GM12865 (cell line): ENCODE measurements around the gene LGALS13.
A peak's percentile ranks its signal among the peaks of the same experiment; 100 is the strongest.

Source experiments
- DNase-seq: peaks from one replicate; pipeline ENCODE4 v3.0.0; 2010; ENCODE audit warnings: low read depth
- H3K4me3 ChIP-seq: 2 replicates; pipeline ENCODE4 v1.5.1; 2011; ENCODE audit warnings: mild to moderate bottlenecking, low read depth, low read length, control low read depth
- TF ChIP-seq, protein P1 (sequence below): IDR thresholded peaks from 2 replicates; pipeline ENCODE4 v1.5.1; 2011; ENCODE audit warnings: low read length, control low read depth, low read depth, inconsistent platforms; ENCODE audit not compliant: insufficient read depth; ENCODE audit errors: missing control alignments

LGALS13 gene

DNA sequence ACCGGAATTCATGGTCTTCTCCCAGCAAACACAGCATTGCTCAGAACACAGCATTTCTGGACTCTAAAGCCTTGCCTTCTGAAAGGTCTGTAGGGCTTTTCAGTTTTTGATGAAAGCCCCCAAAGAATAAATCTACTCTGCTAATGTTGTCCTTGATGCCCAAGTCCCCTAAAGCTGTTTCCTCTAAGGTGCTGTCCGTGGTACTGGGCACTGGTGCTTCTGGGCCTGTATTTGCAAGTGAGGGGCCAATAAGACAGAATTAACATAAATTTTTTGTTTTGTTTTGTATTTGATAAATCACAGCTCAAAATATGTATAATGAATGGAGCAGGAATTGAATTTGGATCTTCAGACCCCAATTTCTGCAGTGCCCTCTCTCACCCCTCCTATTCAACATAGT lies 12.1 kb upstream of the LGALS13 start:
- DNase-seq: no peak
- TF ChIP-seq, protein P1, sequence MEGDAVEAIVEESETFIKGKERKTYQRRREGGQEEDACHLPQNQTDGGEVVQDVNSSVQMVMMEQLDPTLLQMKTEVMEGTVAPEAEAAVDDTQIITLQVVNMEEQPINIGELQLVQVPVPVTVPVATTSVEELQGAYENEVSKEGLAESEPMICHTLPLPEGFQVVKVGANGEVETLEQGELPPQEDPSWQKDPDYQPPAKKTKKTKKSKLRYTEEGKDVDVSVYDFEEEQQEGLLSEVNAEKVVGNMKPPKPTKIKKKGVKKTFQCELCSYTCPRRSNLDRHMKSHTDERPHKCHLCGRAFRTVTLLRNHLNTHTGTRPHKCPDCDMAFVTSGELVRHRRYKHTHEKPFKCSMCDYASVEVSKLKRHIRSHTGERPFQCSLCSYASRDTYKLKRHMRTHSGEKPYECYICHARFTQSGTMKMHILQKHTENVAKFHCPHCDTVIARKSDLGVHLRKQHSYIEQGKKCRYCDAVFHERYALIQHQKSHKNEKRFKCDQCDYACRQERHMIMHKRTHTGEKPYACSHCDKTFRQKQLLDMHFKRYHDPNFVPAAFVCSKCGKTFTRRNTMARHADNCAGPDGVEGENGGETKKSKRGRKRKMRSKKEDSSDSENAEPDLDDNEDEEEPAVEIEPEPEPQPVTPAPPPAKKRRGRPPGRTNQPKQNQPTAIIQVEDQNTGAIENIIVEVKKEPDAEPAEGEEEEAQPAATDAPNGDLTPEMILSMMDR: no peak
- H3K4me3 ChIP-seq: no peak overlapping the region

DNA sequence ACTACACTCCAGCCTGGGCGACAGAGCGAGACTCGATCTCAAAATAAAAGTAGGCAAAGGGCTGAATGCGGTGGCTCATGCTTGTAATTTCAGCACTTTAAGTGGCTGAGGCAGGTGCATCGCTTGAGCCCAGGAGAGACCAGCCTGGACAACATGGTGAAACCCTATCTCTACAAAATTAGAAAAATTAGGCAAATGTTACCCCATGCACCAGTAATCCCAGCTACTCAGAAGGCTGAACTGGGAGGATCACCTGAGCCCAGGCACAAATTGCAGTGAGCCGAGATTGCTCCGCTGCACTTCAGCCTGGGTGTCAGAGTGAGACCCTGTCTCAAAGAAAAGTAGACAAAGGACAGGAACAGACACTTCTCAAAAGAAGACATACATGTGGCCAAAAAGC lies 9.9 kb upstream of the LGALS13 start:
- H3K4me3 ChIP-seq: no peak overlapping the region
- TF ChIP-seq, protein P1: no peak
- no peak for DNase-seq

DNA sequence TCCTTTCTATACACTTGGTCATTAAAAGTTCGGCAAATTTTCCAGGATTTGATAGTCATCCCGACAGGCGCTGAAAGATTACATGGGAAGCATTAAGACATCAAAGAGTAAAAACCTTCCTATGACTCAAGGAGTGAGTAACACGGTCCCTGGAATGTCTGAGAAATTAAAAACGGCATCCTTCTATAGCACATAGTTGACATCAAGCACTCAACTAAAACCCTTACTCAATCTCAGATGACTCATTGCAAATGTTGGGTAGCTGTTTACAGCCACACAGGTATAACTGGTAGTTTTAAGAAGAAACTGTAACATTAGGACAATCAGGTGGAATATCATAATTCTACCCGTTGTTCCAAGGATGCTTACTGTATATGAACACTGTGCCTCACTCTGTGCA lies 6.4 kb upstream of the LGALS13 start:
- no peak overlapping the region for H3K4me3 ChIP-seq
- DNase-seq: no peak
- TF ChIP-seq, protein P1: no peak

GRCh38 chr19:39596911-39597310 lies 5.4 kb upstream of the LGALS13 start:
- H3K4me3 ChIP-seq: no peak overlapping the region
- DNase-seq: no peak
- TF ChIP-seq, protein P1: no peak

DNA sequence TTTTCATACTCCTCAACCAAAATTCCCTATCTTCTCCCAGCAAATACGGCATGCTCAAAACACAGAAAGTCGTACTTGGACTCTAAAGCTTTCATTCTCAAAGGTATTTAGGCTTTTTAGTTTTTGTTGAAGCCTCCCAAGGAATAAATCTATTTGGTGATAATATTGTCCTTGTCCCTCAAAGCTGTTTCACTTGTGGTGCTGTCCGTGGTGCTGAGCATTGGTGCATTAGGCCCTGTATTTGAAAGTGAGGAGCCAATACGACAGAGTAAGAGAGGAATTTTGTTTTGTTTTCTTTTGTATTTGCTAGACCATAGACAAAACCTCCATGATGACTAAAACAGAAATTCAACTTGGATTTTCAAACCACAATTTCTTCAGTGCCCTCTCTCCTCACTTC lies 3.2 kb upstream of the LGALS13 start:
- DNase-seq: peak; percentile 36
- TF ChIP-seq, protein P1: no peak
- no peak overlapping the region for H3K4me3 ChIP-seq

DNA sequence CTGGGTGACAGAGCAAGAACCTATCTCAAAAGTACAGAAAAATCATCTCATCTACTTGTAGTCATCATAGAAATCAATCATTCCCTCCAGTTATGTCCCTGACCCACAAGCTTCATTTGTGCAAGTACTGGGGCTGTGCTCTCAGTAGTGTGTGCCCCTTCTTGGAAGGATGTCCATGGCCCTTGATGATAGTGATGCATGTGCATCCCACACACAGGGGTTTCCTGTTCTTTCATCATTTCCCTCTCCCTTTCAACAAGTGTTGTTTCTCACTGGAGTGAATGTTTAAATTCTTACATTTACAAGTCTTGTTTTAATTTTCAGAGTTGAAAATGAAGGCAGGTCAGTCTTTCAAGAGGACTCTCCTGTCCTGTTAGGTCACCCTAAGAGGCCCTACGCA lies 1.5 kb downstream of the LGALS13 start:
- TF ChIP-seq, protein P1: no peak

GRCh38 chr19:39607021-39607420 lies 4.7 kb downstream of the LGALS13 start:
- TF ChIP-seq, protein P1: no peak
- DNase-seq: no peak

More for the DNA sequence above, 1.5 kb downstream of the LGALS13 start:
- no peak overlapping the region for H3K4me3 ChIP-seq
- no peak for DNase-seq

More at GRCh38 chr19:39607021-39607420, 4.7 kb downstream of the LGALS13 start:
- H3K4me3 ChIP-seq: no peak overlapping the region
